Memory B cell (primary cell): Measurements from ENCODE around the gene CELF1.
"Not testable (repeated sequence)": the region's sequence is repeated elsewhere in the genome, so short reads cannot be mapped to it uniquely, and the experiment has no call there.

Source experiments
- ATAC-seq: fragments of 150-1000 bp; cut with Tn5 transposase; 2 replicates; pipeline ENCODE4 v1.10.0; 2021; ENCODE audit warnings: low read depth, mild to moderate bottlenecking, moderate library complexity
- DNase-seq, 2 donors: peaks; one replicate each; pipeline ENCODE4 v3.0.0; 2022; ENCODE audit warnings: low spot score in 2 of 2
- H3K27ac Mint-ChIP-seq: one replicate; pipeline ENCODE4 v1.8.0; 2022; ENCODE audit warnings: mild to moderate bottlenecking, moderate library complexity, mixed read lengths
- H3K27me3 Mint-ChIP-seq: one replicate; pipeline ENCODE4 v1.8.0; 2022; ENCODE audit warnings: mixed read lengths
- H3K36me3 Mint-ChIP-seq: one replicate; pipeline ENCODE4 v1.8.0; 2022; ENCODE audit warnings: mild to moderate bottlenecking, mixed read lengths
- H3K4me1 Mint-ChIP-seq: one replicate; pipeline ENCODE4 v1.8.0; 2022; ENCODE audit warnings: mixed read lengths
- H3K4me3 Mint-ChIP-seq: one replicate; pipeline ENCODE4 v1.8.0; 2022; ENCODE audit warnings: mild to moderate bottlenecking, moderate library complexity, mixed read lengths
- H3K9me3 Mint-ChIP-seq: one replicate; pipeline ENCODE4 v1.8.0; 2022; ENCODE audit warnings: mixed read lengths

Gene CELF1

DNA sequence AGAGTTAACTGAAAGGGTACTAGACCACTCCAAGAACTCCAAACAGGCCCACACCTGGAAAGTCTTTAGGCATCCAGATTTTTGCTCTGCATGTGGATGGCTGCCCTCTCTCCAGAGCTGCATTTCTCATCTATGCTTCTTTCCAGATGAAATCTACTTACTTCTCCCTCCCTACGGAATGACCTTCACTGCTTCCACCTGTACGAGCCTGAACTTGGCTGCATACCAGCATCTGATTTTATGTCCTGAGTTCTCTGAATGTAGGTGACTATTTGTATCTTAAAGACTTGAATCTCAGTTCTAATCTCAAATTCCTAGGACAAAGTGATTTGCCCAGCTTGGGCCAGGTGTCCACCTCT is 13.3 kb downstream of the CELF1 start:
- peak overlapping the region; percentile 8 for H3K27ac Mint-ChIP-seq

DNA sequence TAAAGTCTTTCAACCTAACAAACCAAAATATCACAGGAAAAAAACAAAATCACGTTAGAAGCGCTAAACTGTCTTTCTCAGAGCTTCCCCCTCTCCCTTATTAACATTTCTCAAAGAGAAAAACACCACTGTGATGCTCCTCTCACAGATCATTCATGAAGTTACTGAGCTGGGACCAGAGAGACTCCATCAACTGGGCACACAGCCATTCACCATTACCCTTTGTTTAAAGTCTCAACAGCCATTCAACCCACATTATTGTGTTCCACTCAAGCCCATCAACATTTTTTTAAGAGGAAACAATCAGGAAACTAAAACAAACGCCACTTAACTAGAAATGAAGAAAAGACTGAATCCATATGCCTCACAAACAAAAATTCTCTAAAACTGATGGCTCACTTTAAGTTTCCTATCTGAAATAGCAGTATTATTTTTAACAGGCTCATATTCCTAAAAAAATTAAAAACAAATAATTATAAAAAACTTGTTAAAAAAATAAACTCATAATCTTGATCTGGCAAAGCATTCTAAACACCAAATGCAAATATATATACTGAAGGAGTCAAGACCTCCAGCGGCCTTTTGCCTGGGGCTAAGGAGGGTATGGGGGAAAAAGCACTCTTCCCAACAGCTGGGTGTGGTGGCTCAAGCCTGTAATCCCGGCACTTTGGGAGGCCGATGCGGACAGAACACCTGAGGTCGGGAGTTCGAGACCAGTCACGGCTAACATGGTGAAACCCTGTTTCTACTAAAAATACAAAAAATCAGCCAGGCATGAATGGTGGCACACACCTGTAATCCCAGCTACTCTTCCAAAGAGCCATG is 14.0 kb downstream of the CELF1 start:
- peaks cover 10% of the 10 kb centered on the region for H3K36me3 Mint-ChIP-seq
- H3K4me1 Mint-ChIP-seq = peaks cover 25% of the 10 kb centered on the region
- no peak overlapping the region for H3K4me3 Mint-ChIP-seq
- H3K27me3 Mint-ChIP-seq = no peaks in the 10 kb centered on the region
- ATAC-seq (no peak), DNase-seq (no peak)
- peak overlapping the region; percentile 67 for H3K27ac Mint-ChIP-seq
- H3K9me3 Mint-ChIP-seq = peaks cover 1% of the 10 kb centered on the region

More for the DNA sequence above, 13.3 kb downstream of the CELF1 start:
- peaks cover 1% of the 10 kb centered on the region for H3K9me3 Mint-ChIP-seq
- H3K4me1 Mint-ChIP-seq = peaks cover 30% of the 10 kb centered on the region
- H3K27me3 Mint-ChIP-seq = no peaks in the 10 kb centered on the region
- H3K4me3 Mint-ChIP-seq = no peak overlapping the region
- ATAC-seq (no peak), DNase-seq (no peak)
- peaks cover 10% of the 10 kb centered on the region for H3K36me3 Mint-ChIP-seq

DNA sequence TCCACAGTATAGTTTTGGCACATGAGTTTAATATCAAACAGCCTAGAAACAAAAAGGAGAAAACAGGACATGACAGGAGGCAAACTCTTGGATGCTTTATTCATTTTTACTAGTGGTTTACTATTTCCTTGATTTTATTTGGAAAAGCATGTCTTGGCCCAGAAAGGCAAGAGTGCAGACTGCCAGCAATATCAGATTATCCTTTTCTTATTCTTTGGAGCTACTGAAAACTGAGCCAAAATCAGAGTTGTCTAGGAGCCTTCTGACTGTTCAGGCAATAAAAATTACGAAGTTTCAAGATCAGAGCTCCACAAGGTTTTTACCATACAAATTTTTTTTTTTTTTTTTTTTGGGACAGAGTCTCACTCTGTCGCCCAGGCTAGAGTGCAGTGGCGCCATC is 16.0 kb downstream of the CELF1 start:
- H3K36me3 Mint-ChIP-seq = peaks cover 10% of the 10 kb centered on the region
- no peak overlapping the region for H3K27ac Mint-ChIP-seq
- no peak for DNase-seq
- no peak overlapping the region for H3K4me3 Mint-ChIP-seq
- peaks cover 19% of the 10 kb centered on the region for H3K4me1 Mint-ChIP-seq
- no peak for ATAC-seq
- no peaks in the 10 kb centered on the region for H3K27me3 Mint-ChIP-seq
- peaks cover 1% of the 10 kb centered on the region for H3K9me3 Mint-ChIP-seq

DNA sequence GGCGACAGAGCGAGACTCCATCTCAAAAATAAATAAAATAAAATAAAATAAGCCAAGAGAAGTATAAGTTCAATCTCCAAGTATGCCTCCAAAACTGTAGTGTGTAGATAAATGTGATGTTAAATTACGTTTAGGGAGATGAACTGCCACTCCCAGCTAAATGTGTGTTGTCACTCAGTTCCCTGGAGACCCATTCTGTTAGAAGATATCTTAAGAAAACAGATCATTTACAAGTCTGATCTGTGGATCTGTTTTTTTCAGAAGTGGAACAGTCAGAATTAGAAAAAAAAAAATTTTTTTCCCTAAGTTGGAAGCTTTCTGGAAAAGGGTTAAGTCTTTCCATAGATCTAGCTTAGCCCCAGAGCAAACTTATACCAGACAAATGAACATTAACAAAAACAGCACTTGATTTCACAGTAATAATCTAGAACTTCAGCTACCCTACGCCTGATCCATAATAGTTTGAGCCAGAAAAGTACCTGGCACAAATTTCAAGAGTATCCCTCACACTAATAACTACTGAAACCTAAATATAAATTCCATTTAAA is 18.2 kb downstream of the CELF1 start:
- DNase-seq = no peak
- Mint-ChIP-seq H3K27me3 (no peaks in the 10 kb centered on the region), H3K36me3 (peaks cover 8% of the 10 kb centered on the region), H3K9me3 (peaks cover 1% of the 10 kb centered on the region), H3K4me1 (peaks cover 17% of the 10 kb centered on the region), H3K27ac (no peak overlapping the region), H3K4me3 (no peak overlapping the region)
- no peak for ATAC-seq

DNA sequence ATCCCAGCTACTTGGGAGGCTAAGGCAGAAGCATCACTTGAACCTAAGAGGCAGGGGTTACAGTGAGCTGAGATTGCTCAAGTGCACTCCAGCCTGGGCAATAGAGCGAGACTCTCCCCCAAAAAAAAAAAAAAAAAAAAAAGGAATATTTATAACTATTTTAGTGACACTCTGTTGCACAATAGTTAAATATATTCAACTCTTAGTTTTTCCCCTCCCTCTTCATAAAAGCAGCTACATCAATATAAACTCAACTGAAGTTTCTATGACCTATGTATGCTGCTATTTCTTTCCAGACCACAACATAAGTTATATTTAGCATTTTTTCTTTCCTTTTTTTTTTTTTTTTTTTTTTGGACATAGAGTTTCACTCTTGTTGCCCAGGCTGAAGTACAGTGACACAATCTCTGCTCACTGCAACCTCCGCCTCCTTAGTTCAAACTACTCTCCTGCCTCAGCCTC is 19.2 kb downstream of the CELF1 start:
- peaks cover under 1% of the 10 kb centered on the region for H3K9me3 Mint-ChIP-seq
- ATAC-seq (no peak), DNase-seq (no peak)
- H3K4me3 Mint-ChIP-seq = no peak overlapping the region
- peaks cover 13% of the 10 kb centered on the region for H3K4me1 Mint-ChIP-seq
- no peaks in the 10 kb centered on the region for H3K27me3 Mint-ChIP-seq
- H3K27ac Mint-ChIP-seq = no peak overlapping the region
- peaks cover 6% of the 10 kb centered on the region for H3K36me3 Mint-ChIP-seq

DNA sequence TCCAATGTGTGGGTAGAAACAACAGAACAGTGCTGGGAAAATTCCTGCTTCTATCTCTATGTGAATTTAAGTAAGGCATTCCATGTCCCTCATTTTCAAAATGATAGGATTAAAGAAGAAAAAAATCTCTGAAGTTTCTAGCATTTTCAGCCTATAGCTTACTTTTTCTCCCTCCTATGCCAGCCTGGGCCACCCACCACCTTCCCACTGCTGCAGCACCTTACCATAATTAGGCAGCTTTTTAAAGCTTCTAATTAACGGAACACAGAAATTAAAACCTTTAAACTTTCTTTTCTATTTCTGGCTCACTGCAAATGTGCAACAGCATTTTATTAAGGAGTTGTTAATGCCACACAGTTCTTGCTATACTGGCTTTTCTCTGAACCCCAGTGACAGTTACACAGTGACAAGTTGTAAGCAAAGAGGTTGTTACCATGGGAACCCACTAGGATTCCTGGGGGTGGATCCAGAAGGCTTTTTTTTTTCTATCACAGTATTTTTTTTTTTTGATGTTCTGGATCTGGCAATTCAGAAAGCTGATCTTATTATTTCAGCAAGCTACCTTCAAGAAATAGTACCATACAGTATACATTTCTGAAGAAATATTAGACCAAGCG is 20.2 kb downstream of the CELF1 start:
- ATAC-seq (no peak), DNase-seq (no peak)
- Mint-ChIP-seq H3K27ac (no peak overlapping the region), H3K27me3 (no peaks in the 10 kb centered on the region), H3K36me3 (peaks cover 4% of the 10 kb centered on the region), H3K9me3 (no peaks in the 10 kb centered on the region), H3K4me3 (no peak overlapping the region), H3K4me1 (peaks cover 11% of the 10 kb centered on the region)

DNA sequence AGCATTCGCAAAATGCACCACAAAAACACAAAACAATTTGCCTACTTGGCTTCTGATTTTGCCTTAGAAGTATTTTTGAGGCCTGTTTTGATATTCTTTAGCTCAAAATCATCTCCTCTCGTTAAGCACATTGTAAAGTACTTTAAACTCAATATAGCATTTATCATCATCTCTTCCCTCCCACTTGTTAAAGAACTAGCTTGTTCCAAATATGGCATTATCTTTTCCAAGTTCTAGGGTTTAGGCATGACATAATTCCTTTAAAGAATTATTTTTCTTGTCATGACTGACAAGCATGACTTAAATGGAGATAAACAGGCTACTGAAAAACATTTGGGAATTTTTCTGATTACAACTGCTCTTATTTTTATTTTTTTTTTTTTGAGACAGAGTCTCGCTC is 21.3 kb downstream of the CELF1 start:
- ATAC-seq = no peak
- no peaks in the 10 kb centered on the region for H3K27me3 Mint-ChIP-seq
- peaks cover 4% of the 10 kb centered on the region for H3K36me3 Mint-ChIP-seq
- H3K4me1 Mint-ChIP-seq = peaks cover 11% of the 10 kb centered on the region
- H3K4me3 Mint-ChIP-seq = no peak overlapping the region
- no peak overlapping the region for H3K27ac Mint-ChIP-seq
- H3K9me3 Mint-ChIP-seq = no peaks in the 10 kb centered on the region
- no peak for DNase-seq

DNA sequence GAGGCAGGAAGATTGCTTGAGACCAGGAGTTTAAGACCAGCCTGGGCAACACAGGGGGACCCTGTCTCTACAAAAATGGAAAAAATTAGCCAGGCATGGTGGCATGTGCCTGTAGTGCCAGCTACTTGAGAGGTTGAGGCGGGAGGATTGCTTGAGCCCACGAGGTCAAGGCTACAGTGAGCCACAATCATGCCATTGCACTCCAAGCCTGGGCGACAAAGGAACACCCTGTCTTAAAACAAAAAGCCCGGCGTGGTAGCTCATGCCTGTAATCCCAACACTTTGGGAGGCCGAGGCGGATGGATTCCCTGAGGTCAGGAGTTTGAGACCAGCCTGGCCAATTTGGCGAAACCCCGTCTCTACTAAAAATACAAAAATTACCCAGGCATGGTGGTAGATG is 22.2 kb downstream of the CELF1 start:
- DNase-seq, H3K9me3 Mint-ChIP-seq, H3K27me3 Mint-ChIP-seq, H3K4me3 Mint-ChIP-seq, H3K36me3 Mint-ChIP-seq, ATAC-seq: not testable (repeated sequence)
- H3K27ac Mint-ChIP-seq = peak overlapping the region; percentile 28
- H3K4me1 Mint-ChIP-seq = peaks cover 15% of the 10 kb centered on the region

DNA sequence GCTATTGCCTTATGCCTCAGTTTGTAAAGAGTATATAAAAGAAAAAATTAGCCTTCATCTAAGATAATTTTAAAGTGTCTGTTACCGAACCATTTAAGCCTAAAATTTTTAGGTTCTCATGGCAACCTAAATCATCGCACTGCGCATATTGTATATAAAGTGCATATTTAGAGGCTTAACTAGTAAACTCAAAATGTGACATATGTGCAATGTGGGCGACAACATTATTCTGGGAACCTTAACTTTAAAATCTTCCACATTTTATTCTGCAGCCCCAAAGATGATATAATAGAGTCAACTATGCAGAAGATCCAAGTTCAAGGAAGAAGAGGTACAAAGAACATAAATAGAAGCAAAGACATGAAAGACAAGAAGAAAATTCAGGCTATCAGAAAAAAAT is 23.0 kb downstream of the CELF1 start:
- Mint-ChIP-seq H3K36me3 (peaks cover 2% of the 10 kb centered on the region), H3K4me1 (peaks cover 19% of the 10 kb centered on the region), H3K9me3 (no peaks in the 10 kb centered on the region), H3K27me3 (no peaks in the 10 kb centered on the region), H3K4me3 (no peak overlapping the region), H3K27ac (peak overlapping the region; percentile 28)
- ATAC-seq = no peak
- no peak for DNase-seq

DNA sequence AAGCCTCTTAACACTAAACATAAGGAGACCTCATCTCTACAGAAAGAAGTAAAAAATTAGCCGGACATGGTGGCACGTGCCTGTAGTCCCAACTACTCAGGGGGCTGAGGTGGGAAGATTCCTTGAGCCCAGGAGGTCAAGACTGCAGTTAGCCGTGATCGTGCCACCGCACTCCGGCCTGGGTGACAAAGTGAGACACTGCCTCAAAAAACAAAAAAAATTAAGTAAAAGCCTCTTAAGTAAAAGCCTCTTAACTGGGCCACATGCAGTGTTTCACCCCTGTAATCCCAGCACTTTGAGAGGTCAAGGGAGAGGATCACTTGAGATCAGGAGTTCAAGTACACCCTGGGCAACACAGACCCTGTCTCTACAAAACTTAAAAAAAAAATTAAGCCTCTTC is 25.7 kb downstream of the CELF1 start:
- peak overlapping the region; percentile 77 for H3K27ac Mint-ChIP-seq
- H3K36me3 Mint-ChIP-seq = peaks cover 2% of the 10 kb centered on the region
- no peak for ATAC-seq
- DNase-seq = no peak
- H3K9me3 Mint-ChIP-seq = no peaks in the 10 kb centered on the region
- H3K4me1 Mint-ChIP-seq = peaks cover 33% of the 10 kb centered on the region
- no peak overlapping the region for H3K4me3 Mint-ChIP-seq
- H3K27me3 Mint-ChIP-seq = no peaks in the 10 kb centered on the region

DNA sequence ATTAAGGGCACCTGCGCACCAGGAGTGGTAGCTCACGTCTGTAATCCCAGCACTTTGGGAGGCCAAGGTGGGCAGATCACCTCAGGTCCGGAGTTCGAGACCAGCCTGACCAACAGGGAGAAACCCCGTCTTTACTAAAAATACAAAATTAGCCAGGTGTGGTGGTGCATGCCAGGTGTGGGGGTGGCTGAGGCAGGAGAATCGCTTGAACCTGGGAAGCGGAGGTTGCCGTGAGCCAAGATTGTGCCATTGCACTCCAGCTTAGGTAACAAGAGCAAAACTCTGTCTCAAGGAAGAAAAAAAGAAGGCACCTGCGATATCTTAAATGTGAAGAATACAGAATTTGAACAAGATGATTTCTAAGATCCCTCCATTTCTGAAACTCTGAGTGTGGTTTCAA is 26.9 kb downstream of the CELF1 start:
- H3K4me3 Mint-ChIP-seq, H3K36me3 Mint-ChIP-seq, H3K27me3 Mint-ChIP-seq, H3K9me3 Mint-ChIP-seq, ATAC-seq, DNase-seq: not testable (repeated sequence)
- peak overlapping the region; percentile 77 for H3K27ac Mint-ChIP-seq
- H3K4me1 Mint-ChIP-seq = peaks cover 28% of the 10 kb centered on the region

DNA sequence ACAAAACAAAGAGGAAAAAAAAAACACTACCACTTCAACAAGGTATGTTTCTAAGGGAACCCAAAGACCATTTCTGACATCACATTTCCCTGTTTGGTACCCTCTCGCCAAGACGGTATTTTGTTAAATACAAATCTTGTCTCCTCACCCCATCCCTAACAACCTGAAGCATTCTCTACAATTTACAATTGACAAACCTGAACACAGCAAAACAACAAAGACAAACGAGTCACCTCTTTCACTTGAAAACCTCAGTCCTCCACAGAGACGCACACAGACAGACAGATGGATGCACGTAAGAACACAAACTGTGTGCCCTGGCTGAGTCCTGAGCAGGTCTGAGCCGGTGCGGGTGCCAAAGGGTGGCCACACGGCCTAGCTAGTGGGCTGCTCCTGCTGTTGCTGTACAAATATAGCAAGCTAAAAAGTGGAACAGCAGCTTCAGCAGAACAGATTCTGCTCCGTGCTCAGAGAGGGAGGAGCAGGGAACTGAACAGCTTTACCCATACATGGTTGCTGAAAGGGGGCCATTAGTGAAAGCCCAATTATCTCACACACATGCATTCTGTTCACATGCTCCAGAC is 28.5 kb downstream of the CELF1 start:
- Mint-ChIP-seq H3K4me3 (peak overlapping the region; percentile 57), H3K27ac (peak overlapping the region; percentile 94), H3K27me3 (no peaks in the 10 kb centered on the region), H3K36me3 (peaks cover 6% of the 10 kb centered on the region), H3K9me3 (no peaks in the 10 kb centered on the region), H3K4me1 (peaks cover 29% of the 10 kb centered on the region)
- peak in 1 of 2 donors; percentile 15 for DNase-seq
- ATAC-seq = peak; percentile 34

DNA sequence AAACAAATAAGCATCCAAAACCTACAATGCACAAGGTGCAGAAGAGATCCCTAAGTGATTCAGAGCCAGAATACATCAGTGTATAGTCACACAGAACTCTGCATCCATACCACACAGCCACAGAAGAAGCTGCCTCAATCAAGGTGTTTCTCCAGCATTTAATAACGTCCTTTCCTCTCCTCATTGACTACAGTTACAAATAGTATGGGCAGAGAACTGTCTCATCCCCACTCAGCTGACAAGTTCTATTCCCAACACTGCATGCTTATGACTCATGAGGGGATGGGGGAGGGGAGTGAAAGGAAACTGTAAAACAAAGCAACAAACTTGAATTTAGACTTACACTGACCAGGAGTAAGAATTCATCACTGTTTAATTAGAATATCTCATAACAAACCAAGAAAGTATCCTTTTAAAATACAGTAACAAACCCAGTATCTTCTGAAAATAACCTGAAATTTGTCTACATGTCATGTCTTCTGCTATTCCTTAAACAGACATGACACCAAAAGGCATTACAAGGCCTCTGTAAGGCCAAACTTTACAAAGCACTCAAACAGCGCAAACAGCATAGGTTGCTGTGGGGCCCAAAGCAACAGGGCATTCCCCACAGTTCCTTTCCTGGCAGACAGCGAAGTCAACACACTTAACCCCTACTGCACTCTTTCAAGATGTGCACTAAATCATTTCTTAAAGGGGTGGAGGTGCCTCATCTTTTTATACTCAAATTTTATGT is 29.3 kb downstream of the CELF1 start:
- Mint-ChIP-seq H3K4me1 (peaks cover 30% of the 10 kb centered on the region), H3K4me3 (peak overlapping the region; percentile 43), H3K27ac (peak overlapping the region; percentile 94), H3K36me3 (peaks cover 6% of the 10 kb centered on the region), H3K27me3 (no peaks in the 10 kb centered on the region), H3K9me3 (no peaks in the 10 kb centered on the region)
- ATAC-seq (peak; percentile 94), DNase-seq (peak in 1 of 2 donors; percentile 35)
